Measurements from ENCODE around the gene RBFOX2.

RBFOX2 gene

DNA sequence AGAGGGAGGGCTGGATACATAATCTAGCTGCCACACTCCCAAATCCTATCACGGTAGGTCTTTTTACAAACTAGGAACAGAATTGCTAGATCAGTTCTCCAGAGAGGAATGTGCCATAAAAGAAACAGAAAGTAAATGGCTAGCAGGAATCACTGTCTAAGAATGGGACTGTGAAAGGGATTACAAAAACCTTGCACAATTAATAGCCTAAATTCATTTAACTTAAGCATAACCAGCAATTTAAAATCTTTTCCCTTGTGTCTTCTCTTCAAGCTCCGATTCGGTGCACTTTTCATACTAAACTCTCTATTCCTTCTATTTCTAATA lies 275.8 kb downstream of the RBFOX2 start:
- Histone ChIP-seq H3K36me3 (peaks cover 22% of the 10 kb centered on the region), H3K4me3 (ENCODE audit: low read depth, low read length) (no peak overlapping the region), H3K27me3 (no peaks in the 10 kb centered on the region), H3K9me3 (no peaks in the 10 kb centered on the region), H3K4me1 (peaks cover 16% of the 10 kb centered on the region)
- TF ChIP-seq, protein P1, sequence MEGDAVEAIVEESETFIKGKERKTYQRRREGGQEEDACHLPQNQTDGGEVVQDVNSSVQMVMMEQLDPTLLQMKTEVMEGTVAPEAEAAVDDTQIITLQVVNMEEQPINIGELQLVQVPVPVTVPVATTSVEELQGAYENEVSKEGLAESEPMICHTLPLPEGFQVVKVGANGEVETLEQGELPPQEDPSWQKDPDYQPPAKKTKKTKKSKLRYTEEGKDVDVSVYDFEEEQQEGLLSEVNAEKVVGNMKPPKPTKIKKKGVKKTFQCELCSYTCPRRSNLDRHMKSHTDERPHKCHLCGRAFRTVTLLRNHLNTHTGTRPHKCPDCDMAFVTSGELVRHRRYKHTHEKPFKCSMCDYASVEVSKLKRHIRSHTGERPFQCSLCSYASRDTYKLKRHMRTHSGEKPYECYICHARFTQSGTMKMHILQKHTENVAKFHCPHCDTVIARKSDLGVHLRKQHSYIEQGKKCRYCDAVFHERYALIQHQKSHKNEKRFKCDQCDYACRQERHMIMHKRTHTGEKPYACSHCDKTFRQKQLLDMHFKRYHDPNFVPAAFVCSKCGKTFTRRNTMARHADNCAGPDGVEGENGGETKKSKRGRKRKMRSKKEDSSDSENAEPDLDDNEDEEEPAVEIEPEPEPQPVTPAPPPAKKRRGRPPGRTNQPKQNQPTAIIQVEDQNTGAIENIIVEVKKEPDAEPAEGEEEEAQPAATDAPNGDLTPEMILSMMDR (IDR thresholded peaks at IDR 0.05; ENCODE audit: low read depth, low read length), result no peak
- DNase-seq, result no peak

DNA sequence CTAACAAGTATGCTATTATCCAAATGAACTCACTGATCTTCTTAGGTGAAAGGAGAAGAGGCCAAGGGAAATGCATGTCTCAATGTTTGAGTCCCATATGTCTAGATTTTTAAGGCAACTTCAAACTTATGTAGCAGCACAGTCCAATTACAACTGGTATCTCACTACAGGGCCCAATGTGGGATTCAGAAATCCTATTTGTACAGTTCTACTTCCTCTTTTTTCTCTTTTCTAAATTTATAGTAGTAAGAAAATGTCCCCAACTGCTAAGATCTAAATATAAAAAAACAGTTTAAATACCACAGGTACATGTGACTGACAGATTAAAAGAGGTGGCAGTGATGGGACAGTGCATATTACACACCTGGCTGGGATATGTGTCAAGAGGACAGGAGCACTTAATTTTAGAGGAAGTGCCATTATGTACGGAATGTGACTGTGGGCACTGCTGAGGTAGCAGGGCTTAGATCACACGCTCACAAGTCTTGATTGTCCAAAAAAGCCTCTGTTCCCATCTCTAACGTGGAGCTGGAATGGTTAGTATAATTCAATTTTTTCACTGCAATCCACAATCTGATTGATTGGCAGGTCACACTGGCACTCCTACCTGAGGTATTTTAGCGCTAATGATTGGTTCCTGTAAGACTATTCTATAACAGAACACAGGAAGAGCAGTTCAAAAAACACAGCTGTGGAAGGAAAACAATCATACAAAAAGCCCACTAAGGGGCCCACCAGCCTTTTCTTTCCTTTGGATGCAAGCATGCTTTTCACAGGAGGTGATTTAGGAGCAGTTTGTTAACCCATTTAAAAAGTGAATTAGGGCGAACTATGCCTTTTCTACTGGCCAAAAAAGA lies 276.4 kb downstream of the RBFOX2 start:
- DNase-seq, result no peak
- TF ChIP-seq, protein P1 (IDR thresholded peaks at IDR 0.05; ENCODE audit: low read depth, low read length), result no peak
- Histone ChIP-seq H3K4me3 (ENCODE audit: low read depth, low read length) (no peak overlapping the region), H3K27me3 (no peaks in the 10 kb centered on the region), H3K4me1 (peaks cover 16% of the 10 kb centered on the region), H3K36me3 (peaks cover 18% of the 10 kb centered on the region), H3K9me3 (no peaks in the 10 kb centered on the region)

DNA sequence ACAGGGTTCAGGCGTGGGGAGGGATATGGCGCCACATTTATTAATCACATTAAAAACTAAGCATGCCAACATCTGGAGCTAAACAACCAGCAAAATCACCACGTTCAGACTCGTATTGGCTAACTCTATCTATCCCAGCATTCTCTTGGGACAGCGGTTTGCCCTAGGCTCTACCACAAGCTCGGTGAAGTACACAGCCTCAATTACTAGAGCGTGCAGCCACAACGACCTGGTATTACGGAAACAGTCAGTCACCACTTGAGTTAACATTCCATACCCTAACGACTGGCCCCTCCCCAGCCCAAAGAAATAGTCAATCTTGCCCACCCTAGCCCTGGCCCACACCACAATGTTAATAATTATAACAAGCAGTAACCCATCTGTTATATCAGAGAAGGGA lies 278.8 kb downstream of the RBFOX2 start:
- no peaks in the 10 kb centered on the region for H3K27me3 ChIP-seq
- H3K9me3 ChIP-seq, result no peaks in the 10 kb centered on the region
- H3K4me1 ChIP-seq, result peaks cover 19% of the 10 kb centered on the region
- TF ChIP-seq, protein P1 (IDR thresholded peaks at IDR 0.05; ENCODE audit: low read depth, low read length), result no peak
- no peak overlapping the region for H3K4me3 ChIP-seq (ENCODE audit: low read depth, low read length)
- peaks cover 26% of the 10 kb centered on the region for H3K36me3 ChIP-seq
- peak; percentile 69 for DNase-seq

DNA sequence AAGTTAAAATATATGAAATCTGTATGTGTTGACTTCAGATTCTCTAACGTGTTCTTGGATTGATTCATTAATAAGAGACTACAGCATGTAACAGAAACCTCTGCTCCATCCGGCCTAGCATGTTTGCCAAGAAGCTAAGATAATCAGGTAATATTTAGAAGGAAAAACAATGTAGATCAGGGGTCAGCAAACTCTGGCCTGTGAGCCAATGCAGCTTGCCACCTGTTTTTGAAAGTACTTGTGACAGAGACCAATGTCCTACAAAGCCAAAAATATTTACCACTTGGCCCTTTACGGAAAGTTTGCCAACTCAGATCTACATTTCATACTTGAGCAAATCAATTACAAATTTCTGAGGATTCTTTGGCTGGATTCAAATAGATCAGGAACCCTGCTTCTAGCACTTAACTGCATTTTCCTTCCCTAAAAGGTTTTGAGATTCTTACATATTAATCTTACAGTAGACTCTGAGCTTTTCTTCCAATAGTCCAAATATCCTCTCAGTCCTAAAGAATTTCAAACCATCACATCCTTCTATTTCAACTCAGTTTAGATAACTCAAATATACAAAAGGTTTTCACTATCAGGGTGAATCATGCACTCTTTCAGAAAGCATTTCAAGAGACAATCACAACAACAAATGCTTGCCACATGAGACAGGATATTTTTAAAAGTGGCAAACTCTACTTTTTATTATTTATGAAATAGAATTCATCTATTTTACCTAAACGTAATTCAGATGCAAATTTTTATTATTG lies 281.5 kb downstream of the RBFOX2 start:
- H3K27me3 ChIP-seq, result no peaks in the 10 kb centered on the region
- no peak for DNase-seq
- no peaks in the 10 kb centered on the region for H3K9me3 ChIP-seq
- TF ChIP-seq, protein P1 (IDR thresholded peaks at IDR 0.05; ENCODE audit: low read depth, low read length), result no peak
- H3K36me3 ChIP-seq, result peaks cover 40% of the 10 kb centered on the region
- H3K4me1 ChIP-seq, result peaks cover 33% of the 10 kb centered on the region
- H3K4me3 ChIP-seq (ENCODE audit: low read depth, low read length), result no peak overlapping the region

DNA sequence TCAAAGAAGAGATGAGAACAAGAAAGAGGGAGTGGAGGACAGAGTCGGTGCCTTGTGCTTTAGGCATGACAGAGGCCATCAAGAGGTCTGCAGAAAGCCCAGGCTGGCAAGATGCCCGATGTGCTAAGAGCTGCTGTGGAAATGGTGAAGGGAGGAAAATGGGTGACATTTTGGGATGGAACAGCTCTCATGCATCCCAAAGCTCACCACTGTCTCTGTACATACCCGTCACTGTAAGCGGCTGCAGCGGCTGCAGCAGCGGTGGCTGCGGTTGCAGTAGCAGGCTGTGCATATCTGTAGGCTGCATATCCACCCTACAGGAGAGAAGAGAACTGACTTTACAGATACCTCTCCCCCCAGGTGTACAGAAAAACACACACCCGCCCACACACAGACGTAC lies 282.4 kb downstream of the RBFOX2 start:
- DNase-seq, result peak; percentile 53
- no peaks in the 10 kb centered on the region for H3K27me3 ChIP-seq
- no peaks in the 10 kb centered on the region; the same call in 1 of the 2 replicates for H3K9me3 ChIP-seq
- peaks cover 49% of the 10 kb centered on the region for H3K36me3 ChIP-seq
- TF ChIP-seq, protein P1 (IDR thresholded peaks at IDR 0.05; ENCODE audit: low read depth, low read length), result no peak
- H3K4me3 ChIP-seq (ENCODE audit: low read depth, low read length), result no peak overlapping the region
- H3K4me1 ChIP-seq, result peaks cover 41% of the 10 kb centered on the region

All from BE2C (cell line).